CD14-positive monocyte (primary cell): ENCODE data around the gene STK32C. TPM values are rescaled to one million over a fixed set of nuclear protein-coding genes. Genes with fewer than 3 reads are reported as not detected.

Experiments used
- DNase-seq, 3 donors: peaks; one replicate each; pipeline ENCODE4 v3.0.0-alpha.2; 2011 to 2022
- H2AFZ ChIP-seq: 2 replicates; pipeline ENCODE4 v1.6.0; 2012; ENCODE audit warnings: mild to moderate bottlenecking, low read depth, low read length, inconsistent platforms; ENCODE audit not compliant: insufficient read depth, poor library complexity, severe bottlenecking
- H3K27ac ChIP-seq, 2 donors: 1 replicate in 1 of 2; 2 replicates in 1 of 2; pipeline ENCODE4 v1.5.1; 2012 to 2013; ENCODE audit warnings: low read length in 2 of 2, control low read depth in 1 of 2, inconsistent platforms in 1 of 2, low read depth in 1 of 2, mild to moderate bottlenecking in 1 of 2
- H3K27me3 ChIP-seq, 2 donors: one replicate each; pipeline versions ENCODE4 v1.6.0 to v1.6.1; 2011 to 2013; ENCODE audit warnings: low read length in 2 of 2; ENCODE audit not compliant: control insufficient read depth in 2 of 2, insufficient read depth in 2 of 2
- H3K36me3 ChIP-seq, 2 donors: replicated peaks in 1 of 2; 1 replicate in 1 of 2; 2 replicates in 1 of 2; pipeline versions ENCODE4 v1.5.1 to v1.6.1; 2012 to 2013; ENCODE audit warnings: low read length in 2 of 2, control low read depth in 1 of 2, inconsistent platforms in 1 of 2, mild to moderate bottlenecking in 1 of 2; ENCODE audit not compliant: insufficient read depth in 2 of 2, control insufficient read depth in 1 of 2
- H3K4me1 ChIP-seq, 2 donors: 1 replicate in 1 of 2; 2 replicates in 1 of 2; pipeline versions ENCODE4 v1.5.1 to v1.6.1; 2012 to 2013; ENCODE audit warnings: low read length in 2 of 2, control low read depth in 1 of 2, inconsistent platforms in 1 of 2, mild to moderate bottlenecking in 1 of 2, moderate library complexity in 1 of 2; ENCODE audit not compliant: insufficient read depth in 2 of 2, control insufficient read depth in 1 of 2
- H3K4me2 ChIP-seq: replicated peaks from 2 replicates; pipeline ENCODE3; 2012; ENCODE audit warnings: low read length, moderate library complexity, mild to moderate bottlenecking; ENCODE audit not compliant: poor library complexity, severe bottlenecking; ENCODE audit errors: extremely low read depth
- H3K4me3 ChIP-seq, 3 experiments: fragments of 200-600 bp in 1 of 3; sonication (generic) in 1 of 3; replicated peaks in 1 of 3; 1 replicate in 2 of 3; 2 replicates in 1 of 3; pipeline ENCODE4 v1.5.1; 2011 to 2013; ENCODE audit warnings: low read length in 3 of 3, mild to moderate bottlenecking in 3 of 3, control low read depth in 2 of 3, low read depth in 2 of 3, inconsistent platforms in 1 of 3, moderate library complexity in 1 of 3
- H3K79me2 ChIP-seq: 2 replicates; pipeline ENCODE4 v1.6.0; 2012; ENCODE audit warnings: mild to moderate bottlenecking, control low read depth, inconsistent platforms, low read length, moderate library complexity; ENCODE audit not compliant: insufficient read depth
- H3K9ac ChIP-seq: 2 replicates; pipeline ENCODE4 v1.6.0; 2017; ENCODE audit warnings: low read length, mild to moderate bottlenecking; ENCODE audit not compliant: insufficient read depth, poor library complexity, severe bottlenecking
- H3K9me3 ChIP-seq, 2 donors: replicated peaks in 1 of 2; 1 replicate in 1 of 2; 2 replicates in 1 of 2; pipeline versions ENCODE4 v1.5.1 to v1.6.1; 2012 to 2013; ENCODE audit warnings: low read length in 2 of 2, control low read depth in 1 of 2; ENCODE audit not compliant: control insufficient read depth in 1 of 2, insufficient read depth in 1 of 2
- H4K20me1 ChIP-seq: 2 replicates; pipeline ENCODE4 v1.6.0; 2012; ENCODE audit warnings: mild to moderate bottlenecking, low read length, control low read depth, moderate library complexity; ENCODE audit not compliant: insufficient read depth
- H3K27ac Mint-ChIP-seq, 7 donors: one replicate each; pipeline ENCODE4 v1.8.0; 2020; ENCODE audit warnings: mild to moderate bottlenecking in 7 of 7, mixed read lengths in 7 of 7, moderate library complexity in 6 of 7, inconsistent platforms in 2 of 7
- H3K27me3 Mint-ChIP-seq, 3 donors: one replicate each; pipeline ENCODE4 v1.8.0; 2021 to 2022; ENCODE audit warnings: low read depth in 3 of 3, mild to moderate bottlenecking in 3 of 3, mixed read lengths in 3 of 3, moderate library complexity in 3 of 3, inconsistent platforms in 1 of 3
- H3K36me3 Mint-ChIP-seq, 2 donors: one replicate each; pipeline ENCODE4 v1.8.0; 2020; ENCODE audit warnings: mixed read lengths in 2 of 2, inconsistent platforms in 1 of 2, mild to moderate bottlenecking in 1 of 2
- H3K4me1 Mint-ChIP-seq: one replicate; pipeline ENCODE4 v1.8.0; 2020; ENCODE audit warnings: mild to moderate bottlenecking, mixed read lengths
- H3K4me3 Mint-ChIP-seq, 2 donors: one replicate each; pipeline ENCODE4 v1.8.0; 2020; ENCODE audit warnings: mild to moderate bottlenecking in 2 of 2, mixed read lengths in 2 of 2, moderate library complexity in 1 of 2
- H3K9me3 Mint-ChIP-seq, 7 donors: one replicate each; pipeline ENCODE4 v1.8.0; 2020 to 2022; ENCODE audit warnings: mixed read lengths in 7 of 7, mild to moderate bottlenecking in 6 of 7, moderate library complexity in 6 of 7, inconsistent platforms in 2 of 7
- WGBS: methylation state at CpG from one replicate; pipeline ENCODE4 v1.1.5; 2013; ENCODE audit warnings: missing lambda C conversion rate; ENCODE audit not compliant: insufficient coverage; 5-methylcytosine and 5-hydroxymethylcytosine counted together
- intact Hi-C, 2 donors: fragments of 100-400 bp; cut with micrococcal nuclease; formaldehyde crosslinking; loops; one replicate each; pipeline versions ENCODE4 v1.15.0 to v1.15.1; 2023
- polyA plus RNA-seq, 3 donors: library from polyadenylated mRNA; depleted of rRNA in 1 of 3; unstranded in 2 of 3; stranded (reverse) in 1 of 3; fragments of 300-500 nt in 2 of 3; fragments of >200 nt in 1 of 3; fragmentation: Illumina TruSeq in 2 of 3; gene quantifications; 1 replicate in 2 of 3; 2 replicates in 1 of 3; pipeline ENCODE4 v1.2.3, GENCODE V29; 2012 to 2021
- TF ChIP-seq, protein P1 (sequence below): fragments of 200-600 bp; IDR thresholded peaks from one replicate; pipeline ENCODE4 v1.8.0; 2022; ENCODE audit warnings: antibody characterized with exemption, mild to moderate bottlenecking

The STK32C gene
- polyA plus RNA-seq, 3 donors = 13.6 to 22.8 (median 18.4) TPM

DNA sequence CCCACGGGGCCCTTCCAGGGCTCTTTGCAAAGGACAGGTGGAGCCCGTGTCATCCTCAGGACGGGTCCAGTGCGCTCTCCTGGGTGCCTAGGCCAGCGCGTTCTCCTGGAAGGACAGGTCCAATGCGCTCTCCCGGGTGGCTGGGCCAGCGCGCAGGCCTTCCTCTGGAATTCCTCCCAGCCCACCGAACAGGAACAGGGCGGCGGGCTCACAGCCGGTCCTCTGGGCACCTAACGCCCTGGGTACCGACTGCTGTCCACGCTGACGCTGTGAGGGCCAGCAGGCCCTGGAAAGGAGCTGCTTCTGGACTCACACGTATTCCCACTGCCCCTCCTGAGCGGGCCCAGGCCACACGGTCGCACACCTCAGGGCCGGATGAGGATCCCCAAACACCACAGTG is 49.3 kb downstream of the STK32C start:
- no peaks in the 10 kb centered on the region for H3K36me3 ChIP-seq
- no peak overlapping the region for H2AFZ ChIP-seq
- 91% methylated on average over 23 of the region's 23 CpGs for WGBS
- H4K20me1 ChIP-seq = peaks cover 11% of the 10 kb centered on the region
- Mint-ChIP-seq H3K4me3 (no peak overlapping the region), H3K27ac (no peak overlapping the region), H3K27me3 (peaks cover 0 to 3% (median 1%) of the 10 kb centered on the region in 3 donors), H3K9me3 (peaks cover 0 to 4% (median 0%) of the 10 kb centered on the region in 7 donors), H3K36me3 (peaks cover 0 to 8% of the 10 kb centered on the region in 2 donors), H3K4me1 (peaks cover 45% of the 10 kb centered on the region)
- H3K9ac ChIP-seq = no peak overlapping the region
- no peaks in the 10 kb centered on the region for H3K27me3 ChIP-seq
- no peak overlapping the region for H3K27ac ChIP-seq
- H3K79me2 ChIP-seq = no peaks in the 10 kb centered on the region
- DNase-seq = no peak
- TF ChIP-seq, protein P1, sequence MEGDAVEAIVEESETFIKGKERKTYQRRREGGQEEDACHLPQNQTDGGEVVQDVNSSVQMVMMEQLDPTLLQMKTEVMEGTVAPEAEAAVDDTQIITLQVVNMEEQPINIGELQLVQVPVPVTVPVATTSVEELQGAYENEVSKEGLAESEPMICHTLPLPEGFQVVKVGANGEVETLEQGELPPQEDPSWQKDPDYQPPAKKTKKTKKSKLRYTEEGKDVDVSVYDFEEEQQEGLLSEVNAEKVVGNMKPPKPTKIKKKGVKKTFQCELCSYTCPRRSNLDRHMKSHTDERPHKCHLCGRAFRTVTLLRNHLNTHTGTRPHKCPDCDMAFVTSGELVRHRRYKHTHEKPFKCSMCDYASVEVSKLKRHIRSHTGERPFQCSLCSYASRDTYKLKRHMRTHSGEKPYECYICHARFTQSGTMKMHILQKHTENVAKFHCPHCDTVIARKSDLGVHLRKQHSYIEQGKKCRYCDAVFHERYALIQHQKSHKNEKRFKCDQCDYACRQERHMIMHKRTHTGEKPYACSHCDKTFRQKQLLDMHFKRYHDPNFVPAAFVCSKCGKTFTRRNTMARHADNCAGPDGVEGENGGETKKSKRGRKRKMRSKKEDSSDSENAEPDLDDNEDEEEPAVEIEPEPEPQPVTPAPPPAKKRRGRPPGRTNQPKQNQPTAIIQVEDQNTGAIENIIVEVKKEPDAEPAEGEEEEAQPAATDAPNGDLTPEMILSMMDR = no peak
- no peak overlapping the region for H3K4me2 ChIP-seq
- intact Hi-C loops = no loop called here
- peaks cover 16 to 18% of the 10 kb centered on the region in 2 donors for H3K4me1 ChIP-seq
- H3K9me3 ChIP-seq = no peaks in the 10 kb centered on the region
- H3K4me3 ChIP-seq = no peak overlapping the region

DNA sequence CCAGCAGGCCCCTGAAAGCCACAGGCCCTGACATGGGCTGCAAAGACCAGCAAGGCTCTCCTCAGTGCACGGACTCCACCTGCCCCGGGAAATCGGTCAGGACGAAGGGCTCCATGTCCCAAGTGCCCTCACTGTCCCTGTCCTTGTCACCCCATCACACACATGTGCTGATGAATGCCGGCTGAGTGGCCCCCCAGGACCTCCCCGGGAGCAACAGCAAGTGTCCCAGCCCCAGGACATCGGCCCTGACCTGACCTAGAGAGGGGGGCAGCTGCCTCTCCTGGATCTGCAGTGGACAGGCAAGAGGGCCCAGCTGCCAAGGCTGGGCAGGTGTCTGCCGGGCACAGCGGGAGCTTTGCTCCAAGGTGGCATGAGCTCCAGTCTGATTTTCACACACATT is 49.8 kb downstream of the STK32C start:
- peaks cover 0 to 4% (median 0%) of the 10 kb centered on the region in 7 donors for H3K9me3 Mint-ChIP-seq
- Histone ChIP-seq H3K9ac (no peak overlapping the region), H2AFZ (no peak overlapping the region), H3K27ac (no peak overlapping the region), H3K36me3 (no peaks in the 10 kb centered on the region), H3K4me1 (peaks cover 16 to 18% of the 10 kb centered on the region in 2 donors), H4K20me1 (peaks cover 11% of the 10 kb centered on the region), H3K4me3 (no peak overlapping the region), H3K27me3 (no peaks in the 10 kb centered on the region), H3K79me2 (no peaks in the 10 kb centered on the region), H3K4me2 (no peak overlapping the region), H3K9me3 (no peaks in the 10 kb centered on the region)
- peaks cover 0 to 4% (median 1%) of the 10 kb centered on the region in 3 donors for H3K27me3 Mint-ChIP-seq
- H3K4me1 Mint-ChIP-seq = peaks cover 47% of the 10 kb centered on the region
- intact Hi-C loops = no loop called here
- WGBS = 96% methylated on average over 9 of the region's 9 CpGs
- TF ChIP-seq, protein P1 = no peak
- H3K4me3 Mint-ChIP-seq = no peak overlapping the region
- no peak for DNase-seq
- peaks cover 0 to 8% of the 10 kb centered on the region in 2 donors for H3K36me3 Mint-ChIP-seq
- H3K27ac Mint-ChIP-seq = no peak overlapping the region
